Measurements from ENCODE around the gene MAP3K5. TPM values are rescaled to one million over a fixed set of nuclear protein-coding genes. Genes with fewer than 3 reads are reported as not detected.
A peak's percentile ranks its signal among the peaks of the same experiment; 100 is the strongest.

The MAP3K5 gene
- total RNA-seq, 4 donors from 2014 or later, result 19.4 to 36.1 (median 21.1) TPM

DNA sequence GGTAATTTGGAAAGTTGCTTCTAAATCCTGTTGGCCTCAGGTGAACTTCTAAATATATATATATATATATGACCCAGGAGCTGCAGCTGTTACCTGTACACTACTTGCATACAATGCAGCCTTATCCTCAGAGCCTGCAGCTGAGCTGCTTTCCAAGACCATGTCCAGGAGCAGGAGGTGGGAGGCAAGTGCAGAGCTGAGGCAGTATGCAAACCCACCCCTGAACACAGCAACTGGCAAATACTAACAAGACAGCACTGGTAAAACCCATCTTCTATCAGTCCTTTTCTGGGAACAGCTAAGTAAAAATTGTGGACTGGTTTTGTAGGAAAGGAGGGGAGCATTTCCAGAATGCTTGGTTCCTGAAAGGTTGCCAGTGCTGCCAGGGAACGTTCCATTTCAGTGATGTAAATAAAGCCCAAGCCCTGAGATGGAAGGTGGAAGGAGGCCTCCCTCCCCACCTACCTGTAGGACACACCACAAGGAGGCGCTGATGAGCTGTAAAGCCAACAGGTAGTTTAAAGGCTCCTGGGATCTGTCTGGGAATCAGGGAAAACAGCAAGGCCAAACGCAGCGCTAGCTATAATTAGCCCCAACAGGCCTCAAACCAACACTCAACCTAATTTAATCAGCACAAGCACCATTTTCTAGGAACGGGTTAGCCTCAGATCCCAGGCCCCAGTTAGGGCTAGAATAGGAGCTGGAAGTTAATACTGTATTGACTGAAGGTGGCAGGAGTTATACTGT is 148.3 kb downstream of the MAP3K5 start:
- no peaks in the 10 kb centered on the region for H3K27me3 ChIP-seq
- H3K27ac ChIP-seq, result no peak overlapping the region
- H3K9me3 ChIP-seq, result no peaks in the 10 kb centered on the region
- 15% methylated on average over 5 of the region's 5 CpGs for WGBS
- peaks cover 32% of the 10 kb centered on the region for H3K4me1 ChIP-seq
- TF ChIP-seq, protein P1, sequence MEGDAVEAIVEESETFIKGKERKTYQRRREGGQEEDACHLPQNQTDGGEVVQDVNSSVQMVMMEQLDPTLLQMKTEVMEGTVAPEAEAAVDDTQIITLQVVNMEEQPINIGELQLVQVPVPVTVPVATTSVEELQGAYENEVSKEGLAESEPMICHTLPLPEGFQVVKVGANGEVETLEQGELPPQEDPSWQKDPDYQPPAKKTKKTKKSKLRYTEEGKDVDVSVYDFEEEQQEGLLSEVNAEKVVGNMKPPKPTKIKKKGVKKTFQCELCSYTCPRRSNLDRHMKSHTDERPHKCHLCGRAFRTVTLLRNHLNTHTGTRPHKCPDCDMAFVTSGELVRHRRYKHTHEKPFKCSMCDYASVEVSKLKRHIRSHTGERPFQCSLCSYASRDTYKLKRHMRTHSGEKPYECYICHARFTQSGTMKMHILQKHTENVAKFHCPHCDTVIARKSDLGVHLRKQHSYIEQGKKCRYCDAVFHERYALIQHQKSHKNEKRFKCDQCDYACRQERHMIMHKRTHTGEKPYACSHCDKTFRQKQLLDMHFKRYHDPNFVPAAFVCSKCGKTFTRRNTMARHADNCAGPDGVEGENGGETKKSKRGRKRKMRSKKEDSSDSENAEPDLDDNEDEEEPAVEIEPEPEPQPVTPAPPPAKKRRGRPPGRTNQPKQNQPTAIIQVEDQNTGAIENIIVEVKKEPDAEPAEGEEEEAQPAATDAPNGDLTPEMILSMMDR (IDR thresholded peaks at IDR 0.05), result peak; percentile 73 to 76
- TF ChIP-seq POLR2AphosphoS5 (IDR thresholded peaks at IDR 0.05) (peak in 2 of 3 donors; percentile 27 to 51), POLR2A (IDR thresholded peaks at IDR 0.05) (no peak), EP300 (IDR thresholded peaks at IDR 0.05) (no peak)
- H3K36me3 ChIP-seq, result no peaks in the 10 kb centered on the region
- H3K4me3 ChIP-seq, result no peak overlapping the region
- DNase-seq (ENCODE audit: low spot score in 2 of 2), result peak; percentile 88 to 90

- no peaks in the 10 kb centered on the region for H3K9me3 ChIP-seq
- no peak for DNase-seq (ENCODE audit: low spot score in 2 of 2)
- H3K27me3 ChIP-seq, result no peaks in the 10 kb centered on the region
- TF ChIP-seq POLR2A (IDR thresholded peaks at IDR 0.05) (no peak), POLR2AphosphoS5 (IDR thresholded peaks at IDR 0.05) (no peak), EP300 (IDR thresholded peaks at IDR 0.05) (no peak)
- TF ChIP-seq, protein P1 (IDR thresholded peaks at IDR 0.05), result no peak
- peaks cover 26% of the 10 kb centered on the region for H3K4me1 ChIP-seq
- H3K36me3 ChIP-seq, result peaks cover 9% of the 10 kb centered on the region
- no peak overlapping the region for H3K4me3 ChIP-seq
- 98% methylated on average over 3 of the region's 3 CpGs for WGBS
- no peak overlapping the region for H3K27ac ChIP-seq
These were observed 150.3 kb downstream of the MAP3K5 start for GRCh38 chr6:136641873-136642465.

DNA sequence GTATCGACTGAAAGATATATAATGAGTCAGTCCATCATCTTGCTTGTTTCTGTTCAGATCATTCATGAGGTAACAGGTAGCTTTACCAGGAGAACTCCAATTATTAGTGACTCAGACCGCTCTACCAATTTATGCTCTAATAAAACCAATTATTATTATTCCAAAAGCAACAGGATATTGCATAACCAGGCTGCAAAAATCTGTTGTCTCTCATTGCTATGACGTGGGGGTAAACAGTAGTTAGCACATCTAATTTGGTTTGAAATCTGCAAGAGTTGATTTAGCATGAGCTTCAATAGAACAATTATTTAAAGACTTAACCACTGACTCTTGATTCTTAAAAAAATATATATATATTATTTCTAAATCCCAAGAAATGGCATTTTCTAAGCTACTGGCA is 151.1 kb downstream of the MAP3K5 start:
- H3K4me3 ChIP-seq, result no peak overlapping the region
- H3K9me3 ChIP-seq, result no peaks in the 10 kb centered on the region
- no peak for DNase-seq (ENCODE audit: low spot score in 2 of 2)
- peaks cover 18% of the 10 kb centered on the region for H3K4me1 ChIP-seq
- TF ChIP-seq, protein P1 (IDR thresholded peaks at IDR 0.05), result no peak
- H3K36me3 ChIP-seq, result peaks cover 15% of the 10 kb centered on the region
- no peak overlapping the region for H3K27ac ChIP-seq
- WGBS, result 86% methylated on average over 3 of the region's 3 CpGs
- no peaks in the 10 kb centered on the region for H3K27me3 ChIP-seq

DNA sequence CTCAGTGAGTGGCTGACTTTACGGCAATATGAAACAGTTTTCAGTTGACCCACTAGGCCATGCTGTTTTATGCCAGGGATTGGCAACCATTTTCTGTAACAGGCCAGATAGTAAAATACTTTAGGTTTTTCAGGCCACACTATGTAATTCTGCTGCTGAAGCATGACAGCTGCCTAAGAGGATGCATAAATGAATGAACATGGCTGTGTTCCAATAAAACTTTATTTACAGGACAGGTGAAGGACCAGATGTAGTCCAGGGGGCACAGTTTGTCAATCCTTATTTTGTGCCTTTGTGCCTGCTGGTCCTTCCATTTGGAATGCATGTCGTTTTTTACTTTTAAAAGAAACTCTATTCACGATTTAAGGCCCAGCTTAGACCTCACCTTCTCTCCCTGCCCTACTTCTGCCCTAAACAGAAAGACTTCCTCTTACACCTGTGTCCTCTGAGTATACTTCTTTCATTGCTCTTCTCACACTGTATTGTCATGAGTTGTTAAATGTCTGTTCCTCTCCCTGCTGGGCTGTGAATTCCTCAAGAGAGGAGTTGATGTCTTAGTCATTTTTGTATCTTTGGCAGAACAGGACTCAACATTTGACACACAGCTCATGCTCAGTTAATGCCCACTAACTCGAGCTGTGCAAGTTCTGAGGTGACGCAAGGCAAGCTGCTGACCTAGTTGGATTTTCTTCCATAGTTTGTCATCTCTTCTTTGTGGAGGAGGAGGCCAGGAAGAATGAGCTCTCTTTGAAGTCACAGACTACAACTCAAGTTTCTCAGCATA is 152.0 kb downstream of the MAP3K5 start:
- Histone ChIP-seq H3K4me3 (no peak overlapping the region), H3K27me3 (no peaks in the 10 kb centered on the region), H3K27ac (no peak overlapping the region), H3K36me3 (peaks cover 18% of the 10 kb centered on the region), H3K9me3 (no peaks in the 10 kb centered on the region), H3K4me1 (peaks cover 17% of the 10 kb centered on the region)
- WGBS, result 86% methylated on average over 5 of the region's 5 CpGs
- TF ChIP-seq EP300 (IDR thresholded peaks at IDR 0.05) (no peak), POLR2AphosphoS5 (IDR thresholded peaks at IDR 0.05) (no peak), POLR2A (IDR thresholded peaks at IDR 0.05) (no peak)
- TF ChIP-seq, protein P1 (IDR thresholded peaks at IDR 0.05), result no peak
- DNase-seq (ENCODE audit: low spot score in 2 of 2), result no peak

GRCh38 chr6:136639702-136640101 is 152.6 kb downstream of the MAP3K5 start:
- Histone ChIP-seq H3K9me3 (no peaks in the 10 kb centered on the region), H3K36me3 (peaks cover 19% of the 10 kb centered on the region), H3K27ac (no peak overlapping the region), H3K4me3 (no peak overlapping the region), H3K4me1 (peaks cover 16% of the 10 kb centered on the region), H3K27me3 (no peaks in the 10 kb centered on the region)
- WGBS, result 86% methylated on average over 3 of the region's 3 CpGs
- no peak for DNase-seq (ENCODE audit: low spot score in 2 of 2)
- no peak for TF ChIP-seq EP300 (IDR thresholded peaks at IDR 0.05)
- no peak for TF ChIP-seq POLR2A (IDR thresholded peaks at IDR 0.05)
- no peak for TF ChIP-seq POLR2AphosphoS5 (IDR thresholded peaks at IDR 0.05)
- TF ChIP-seq, protein P1 (IDR thresholded peaks at IDR 0.05), result no peak

All from suprapubic skin (tissue), 4 donors.